ENCODE results near the gene AGBL4.

The AGBL4 gene

DNA sequence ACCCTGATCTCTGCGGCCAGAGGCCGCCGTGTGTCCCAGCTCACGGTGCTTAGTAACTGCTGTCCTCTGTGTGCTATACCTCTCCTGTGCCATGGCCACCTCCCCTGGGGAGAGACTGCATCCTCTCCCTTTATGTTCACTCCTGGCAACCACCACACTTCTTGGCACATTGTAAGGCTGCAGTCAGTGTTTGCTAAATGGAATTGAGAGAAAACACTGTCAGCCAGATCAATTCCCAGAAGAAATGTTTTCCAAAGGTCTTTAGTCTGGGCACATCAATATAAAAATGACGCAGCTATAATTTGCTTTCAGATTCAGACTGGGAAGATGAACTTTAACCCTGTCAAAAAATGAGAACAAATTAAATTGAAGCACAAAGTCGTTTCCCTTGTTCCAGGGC, 1343.9 kb downstream of the AGBL4 start:
- no peak for ATAC-seq
- no peak for TF ChIP-seq BACH2 (CRISPR knock-in tag; IDR thresholded peaks at IDR 0.05; ENCODE audit: borderline replicate concordance)
- TF ChIP-seq CSDC2 (CRISPR knock-in tag; IDR thresholded peaks at IDR 0.05), result no peak
- TF ChIP-seq, protein P1, sequence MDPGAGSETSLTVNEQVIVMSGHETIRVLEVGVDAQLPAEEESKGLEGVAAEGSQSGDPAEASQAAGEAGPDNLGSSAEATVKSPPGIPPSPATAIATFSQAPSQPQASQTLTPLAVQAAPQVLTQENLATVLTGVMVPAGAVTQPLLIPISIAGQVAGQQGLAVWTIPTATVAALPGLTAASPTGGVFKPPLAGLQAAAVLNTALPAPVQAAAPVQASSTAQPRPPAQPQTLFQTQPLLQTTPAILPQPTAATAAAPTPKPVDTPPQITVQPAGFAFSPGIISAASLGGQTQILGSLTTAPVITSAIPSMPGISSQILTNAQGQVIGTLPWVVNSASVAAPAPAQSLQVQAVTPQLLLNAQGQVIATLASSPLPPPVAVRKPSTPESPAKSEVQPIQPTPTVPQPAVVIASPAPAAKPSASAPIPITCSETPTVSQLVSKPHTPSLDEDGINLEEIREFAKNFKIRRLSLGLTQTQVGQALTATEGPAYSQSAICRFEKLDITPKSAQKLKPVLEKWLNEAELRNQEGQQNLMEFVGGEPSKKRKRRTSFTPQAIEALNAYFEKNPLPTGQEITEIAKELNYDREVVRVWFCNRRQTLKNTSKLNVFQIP (CRISPR knock-in tag; IDR thresholded peaks at IDR 0.05; ENCODE audit: borderline replicate concordance, low read depth), result no peak
- TF ChIP-seq ZNF8 (CRISPR knock-in tag; IDR thresholded peaks at IDR 0.05), result no peak
- TF ChIP-seq ARNTL (CRISPR knock-in tag; IDR thresholded peaks at IDR 0.05; ENCODE audit: borderline replicate concordance, low read depth), result no peak
- no peak for TF ChIP-seq ZNF565 (CRISPR knock-in tag; conservative IDR thresholded peaks at IDR 0.05; ENCODE audit: low read depth)
- TF ChIP-seq RARB (CRISPR knock-in tag; IDR thresholded peaks at IDR 0.05), result no peak
- TF ChIP-seq ESRRG (CRISPR knock-in tag; IDR thresholded peaks at IDR 0.05), result no peak
- TF ChIP-seq, protein P2, sequence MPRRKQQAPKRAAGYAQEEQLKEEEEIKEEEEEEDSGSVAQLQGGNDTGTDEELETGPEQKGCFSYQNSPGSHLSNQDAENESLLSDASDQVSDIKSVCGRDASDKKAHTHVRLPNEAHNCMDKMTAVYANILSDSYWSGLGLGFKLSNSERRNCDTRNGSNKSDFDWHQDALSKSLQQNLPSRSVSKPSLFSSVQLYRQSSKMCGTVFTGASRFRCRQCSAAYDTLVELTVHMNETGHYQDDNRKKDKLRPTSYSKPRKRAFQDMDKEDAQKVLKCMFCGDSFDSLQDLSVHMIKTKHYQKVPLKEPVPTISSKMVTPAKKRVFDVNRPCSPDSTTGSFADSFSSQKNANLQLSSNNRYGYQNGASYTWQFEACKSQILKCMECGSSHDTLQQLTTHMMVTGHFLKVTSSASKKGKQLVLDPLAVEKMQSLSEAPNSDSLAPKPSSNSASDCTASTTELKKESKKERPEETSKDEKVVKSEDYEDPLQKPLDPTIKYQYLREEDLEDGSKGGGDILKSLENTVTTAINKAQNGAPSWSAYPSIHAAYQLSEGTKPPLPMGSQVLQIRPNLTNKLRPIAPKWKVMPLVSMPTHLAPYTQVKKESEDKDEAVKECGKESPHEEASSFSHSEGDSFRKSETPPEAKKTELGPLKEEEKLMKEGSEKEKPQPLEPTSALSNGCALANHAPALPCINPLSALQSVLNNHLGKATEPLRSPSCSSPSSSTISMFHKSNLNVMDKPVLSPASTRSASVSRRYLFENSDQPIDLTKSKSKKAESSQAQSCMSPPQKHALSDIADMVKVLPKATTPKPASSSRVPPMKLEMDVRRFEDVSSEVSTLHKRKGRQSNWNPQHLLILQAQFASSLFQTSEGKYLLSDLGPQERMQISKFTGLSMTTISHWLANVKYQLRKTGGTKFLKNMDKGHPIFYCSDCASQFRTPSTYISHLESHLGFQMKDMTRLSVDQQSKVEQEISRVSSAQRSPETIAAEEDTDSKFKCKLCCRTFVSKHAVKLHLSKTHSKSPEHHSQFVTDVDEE (CRISPR knock-in tag; IDR thresholded peaks at IDR 0.05), result no peak
- TF ChIP-seq, protein P3, sequence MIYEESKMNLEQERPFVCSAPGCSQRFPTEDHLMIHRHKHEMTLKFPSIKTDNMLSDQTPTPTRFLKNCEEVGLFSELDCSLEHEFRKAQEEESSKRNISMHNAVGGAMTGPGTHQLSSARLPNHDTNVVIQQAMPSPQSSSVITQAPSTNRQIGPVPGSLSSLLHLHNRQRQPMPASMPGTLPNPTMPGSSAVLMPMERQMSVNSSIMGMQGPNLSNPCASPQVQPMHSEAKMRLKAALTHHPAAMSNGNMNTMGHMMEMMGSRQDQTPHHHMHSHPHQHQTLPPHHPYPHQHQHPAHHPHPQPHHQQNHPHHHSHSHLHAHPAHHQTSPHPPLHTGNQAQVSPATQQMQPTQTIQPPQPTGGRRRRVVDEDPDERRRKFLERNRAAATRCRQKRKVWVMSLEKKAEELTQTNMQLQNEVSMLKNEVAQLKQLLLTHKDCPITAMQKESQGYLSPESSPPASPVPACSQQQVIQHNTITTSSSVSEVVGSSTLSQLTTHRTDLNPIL (CRISPR knock-in tag; IDR thresholded peaks at IDR 0.05; ENCODE audit: low read depth), result no peak

GRCh38 chr1:48678710-48679505, 1344.8 kb downstream of the AGBL4 start:
- ATAC-seq, result no peak
- no peak for TF ChIP-seq ZC3H10 (CRISPR knock-in tag; IDR thresholded peaks at IDR 0.05)

- peak; percentile 92 for ATAC-seq
- TF ChIP-seq RARB (CRISPR knock-in tag; IDR thresholded peaks at IDR 0.05) (no peak), ZNF70 (CRISPR knock-in tag; IDR thresholded peaks at IDR 0.05) (no peak), PPARA (CRISPR knock-in tag; IDR thresholded peaks at IDR 0.05; ENCODE audit: borderline replicate concordance) (no peak)
- TF ChIP-seq, protein P4, sequence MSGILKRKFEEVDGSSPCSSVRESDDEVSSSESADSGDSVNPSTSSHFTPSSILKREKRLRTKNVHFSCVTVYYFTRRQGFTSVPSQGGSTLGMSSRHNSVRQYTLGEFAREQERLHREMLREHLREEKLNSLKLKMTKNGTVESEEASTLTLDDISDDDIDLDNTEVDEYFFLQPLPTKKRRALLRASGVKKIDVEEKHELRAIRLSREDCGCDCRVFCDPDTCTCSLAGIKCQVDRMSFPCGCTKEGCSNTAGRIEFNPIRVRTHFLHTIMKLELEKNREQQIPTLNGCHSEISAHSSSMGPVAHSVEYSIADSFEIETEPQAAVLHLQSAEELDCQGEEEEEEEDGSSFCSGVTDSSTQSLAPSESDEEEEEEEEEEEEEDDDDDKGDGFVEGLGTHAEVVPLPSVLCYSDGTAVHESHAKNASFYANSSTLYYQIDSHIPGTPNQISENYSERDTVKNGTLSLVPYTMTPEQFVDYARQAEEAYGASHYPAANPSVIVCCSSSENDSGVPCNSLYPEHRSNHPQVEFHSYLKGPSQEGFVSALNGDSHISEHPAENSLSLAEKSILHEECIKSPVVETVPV (CRISPR knock-in tag; IDR thresholded peaks at IDR 0.05), result no peak
Observed at GRCh38 chr1:48677306-48678287, 1346.2 kb downstream of the AGBL4 start.

GRCh38 chr1:48676822-48677221, 1346.9 kb downstream of the AGBL4 start:
- TF ChIP-seq, protein P5, sequence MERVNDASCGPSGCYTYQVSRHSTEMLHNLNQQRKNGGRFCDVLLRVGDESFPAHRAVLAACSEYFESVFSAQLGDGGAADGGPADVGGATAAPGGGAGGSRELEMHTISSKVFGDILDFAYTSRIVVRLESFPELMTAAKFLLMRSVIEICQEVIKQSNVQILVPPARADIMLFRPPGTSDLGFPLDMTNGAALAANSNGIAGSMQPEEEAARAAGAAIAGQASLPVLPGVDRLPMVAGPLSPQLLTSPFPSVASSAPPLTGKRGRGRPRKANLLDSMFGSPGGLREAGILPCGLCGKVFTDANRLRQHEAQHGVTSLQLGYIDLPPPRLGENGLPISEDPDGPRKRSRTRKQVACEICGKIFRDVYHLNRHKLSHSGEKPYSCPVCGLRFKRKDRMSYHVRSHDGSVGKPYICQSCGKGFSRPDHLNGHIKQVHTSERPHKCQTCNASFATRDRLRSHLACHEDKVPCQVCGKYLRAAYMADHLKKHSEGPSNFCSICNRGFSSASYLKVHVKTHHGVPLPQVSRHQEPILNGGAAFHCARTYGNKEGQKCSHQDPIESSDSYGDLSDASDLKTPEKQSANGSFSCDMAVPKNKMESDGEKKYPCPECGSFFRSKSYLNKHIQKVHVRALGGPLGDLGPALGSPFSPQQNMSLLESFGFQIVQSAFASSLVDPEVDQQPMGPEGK (CRISPR knock-in tag; IDR thresholded peaks at IDR 0.05; ENCODE audit: borderline replicate concordance), result no peak
- TF ChIP-seq ZC3H10 (CRISPR knock-in tag; IDR thresholded peaks at IDR 0.05) (no peak), ZNF70 (CRISPR knock-in tag; IDR thresholded peaks at IDR 0.05) (no peak), TOX (CRISPR knock-in tag; IDR thresholded peaks at IDR 0.05; ENCODE audit: borderline replicate concordance) (no peak), OSR1 (CRISPR knock-in tag; IDR thresholded peaks at IDR 0.05) (no peak), ZNF8 (CRISPR knock-in tag; IDR thresholded peaks at IDR 0.05) (no peak), ZFP3 (CRISPR knock-in tag; IDR thresholded peaks at IDR 0.05) (no peak), ZNF565 (CRISPR knock-in tag; conservative IDR thresholded peaks at IDR 0.05; ENCODE audit: low read depth) (no peak), PPARA (CRISPR knock-in tag; IDR thresholded peaks at IDR 0.05; ENCODE audit: borderline replicate concordance) (no peak), RARB (CRISPR knock-in tag; IDR thresholded peaks at IDR 0.05) (no peak), TCF4 (CRISPR knock-in tag; IDR thresholded peaks at IDR 0.05; ENCODE audit: borderline replicate concordance) (no peak)
- TF ChIP-seq, protein P2 (CRISPR knock-in tag; IDR thresholded peaks at IDR 0.05), result no peak
- TF ChIP-seq, protein P3 (CRISPR knock-in tag; IDR thresholded peaks at IDR 0.05; ENCODE audit: low read depth), result no peak
- ATAC-seq, result no peak
